Mesenchymal stem cell (in vitro differentiated cells and primary cell): ENCODE results near the gene RPA1.
"Not testable (repeated sequence)": the region's sequence is repeated elsewhere in the genome, so short reads cannot be mapped to it uniquely, and the experiment has no call there.

Experiments used
- DNase-seq: peaks from one replicate; pipeline ENCODE4 v3.0.0-alpha.2; 2013
- H2AFZ ChIP-seq: one replicate; pipeline ENCODE4 v1.6.1; 2013; ENCODE audit warnings: low read depth, mild to moderate bottlenecking, control low read depth, inconsistent platforms, low read length, moderate library complexity
- H2AK5ac ChIP-seq: 2 replicates; pipeline ENCODE4 v1.6.1; 2013; ENCODE audit warnings: low read length, moderate library complexity, mild to moderate bottlenecking, inconsistent platforms; ENCODE audit not compliant: severe bottlenecking
- H2BK120ac ChIP-seq: one replicate; pipeline ENCODE4 v1.6.1; 2013; ENCODE audit warnings: low read depth, mild to moderate bottlenecking, inconsistent platforms, low read length, moderate library complexity
- H2BK12ac ChIP-seq, 2 experiments: one replicate each; pipeline ENCODE4 v1.6.1; 2013; ENCODE audit warnings: inconsistent platforms in 2 of 2, low read length in 2 of 2, mild to moderate bottlenecking in 2 of 2, moderate library complexity in 2 of 2, control low read depth in 1 of 2
- H2BK15ac ChIP-seq: one replicate; pipeline ENCODE4 v1.6.1; 2013; ENCODE audit warnings: mild to moderate bottlenecking, low read depth, inconsistent platforms; ENCODE audit not compliant: poor library complexity, severe bottlenecking
- H2BK5ac ChIP-seq: 2 replicates; pipeline ENCODE4 v1.6.1; 2013; ENCODE audit warnings: low read depth, mild to moderate bottlenecking, low read length, control low read depth, inconsistent platforms; ENCODE audit not compliant: poor library complexity, severe bottlenecking
- H3K14ac ChIP-seq, 2 experiments: one replicate each; pipeline ENCODE4 v1.6.1; 2013; ENCODE audit warnings: inconsistent platforms in 2 of 2, low read length in 2 of 2, control low read depth in 1 of 2, mild to moderate bottlenecking in 1 of 2, moderate library complexity in 1 of 2
- H3K18ac ChIP-seq, 2 experiments: one replicate each; pipeline ENCODE4 v1.6.1; 2013; ENCODE audit warnings: inconsistent platforms in 2 of 2, low read length in 2 of 2, control low read depth in 1 of 2, low read depth in 1 of 2, mild to moderate bottlenecking in 1 of 2
- H3K23ac ChIP-seq, 2 experiments: one replicate each; pipeline ENCODE4 v1.6.1; 2013; ENCODE audit warnings: inconsistent platforms in 2 of 2, low read length in 2 of 2, mild to moderate bottlenecking in 2 of 2, moderate library complexity in 2 of 2, control low read depth in 1 of 2
- H3K27ac ChIP-seq: 2 replicates; pipeline ENCODE4 v1.5.1; 2013; ENCODE audit warnings: mild to moderate bottlenecking, moderate library complexity, low read length, control low read depth, inconsistent platforms; ENCODE audit not compliant: poor library complexity, severe bottlenecking
- H3K27me3 ChIP-seq, 2 experiments: 2 replicates each; pipeline versions ENCODE4 v1.6.1 to v1.7.0; 2013; ENCODE audit warnings: low read length in 2 of 2, mild to moderate bottlenecking in 2 of 2, moderate library complexity in 2 of 2, control low read depth in 1 of 2, inconsistent platforms in 1 of 2; ENCODE audit not compliant: control insufficient read depth in 1 of 2, insufficient read depth in 1 of 2
- H3K36me3 ChIP-seq, 2 experiments: 2 replicates each; pipeline versions ENCODE4 v1.6.1 to v1.7.0; 2013; ENCODE audit warnings: low read length in 2 of 2, control low read depth in 1 of 2, inconsistent platforms in 1 of 2, low read depth in 1 of 2, mild to moderate bottlenecking in 1 of 2; ENCODE audit not compliant: insufficient read depth in 2 of 2, control insufficient read depth in 1 of 2
- H3K4ac ChIP-seq, 2 experiments: one replicate each; pipeline ENCODE4 v1.6.1; 2013; ENCODE audit warnings: inconsistent platforms in 2 of 2, low read length in 2 of 2, mild to moderate bottlenecking in 2 of 2, moderate library complexity in 2 of 2, control low read depth in 1 of 2, low read depth in 1 of 2
- H3K4me1 ChIP-seq: 2 replicates; pipeline ENCODE4 v1.6.1; 2013; ENCODE audit warnings: low read depth, low read length, control low read depth; ENCODE audit not compliant: control insufficient read depth, insufficient read depth
- H3K4me2 ChIP-seq: 2 replicates; pipeline ENCODE4 v1.6.1; 2013; ENCODE audit warnings: low read length, mild to moderate bottlenecking, inconsistent platforms; ENCODE audit not compliant: poor library complexity, severe bottlenecking
- H3K4me3 ChIP-seq, 2 experiments: 2 replicates each; pipeline versions ENCODE4 v1.5.1 to v1.7.0; 2013; ENCODE audit warnings: low read length in 2 of 2, mild to moderate bottlenecking in 2 of 2, control low read depth in 1 of 2, low read depth in 1 of 2; ENCODE audit not compliant: insufficient read depth in 1 of 2
- H3K79me1 ChIP-seq: replicated peaks from 2 replicates; pipeline ENCODE4 v1.6.1; 2013; ENCODE audit warnings: mild to moderate bottlenecking, control low read depth, low read length, inconsistent platforms; ENCODE audit not compliant: poor library complexity, severe bottlenecking
- H3K9ac ChIP-seq: 2 replicates; pipeline ENCODE4 v1.7.0; 2013; ENCODE audit warnings: mild to moderate bottlenecking, low read length, moderate library complexity
- H3K9me3 ChIP-seq: 2 replicates; pipeline ENCODE4 v1.7.0; 2013; ENCODE audit warnings: mild to moderate bottlenecking, low read length; ENCODE audit not compliant: control insufficient read depth
- H4K8ac ChIP-seq: one replicate; pipeline ENCODE4 v1.6.1; 2013; ENCODE audit warnings: inconsistent platforms, mild to moderate bottlenecking, low read length, moderate library complexity
- H4K91ac ChIP-seq: one replicate; pipeline ENCODE4 v1.6.1; 2013; ENCODE audit warnings: mild to moderate bottlenecking, low read length, inconsistent platforms
- WGBS: methylation state at CpG from one replicate; pipeline ENCODE4 v1.1.7; 2013; ENCODE audit warnings: mixed read lengths; 5-methylcytosine and 5-hydroxymethylcytosine counted together

The RPA1 gene

GRCh38 chr17:1809815-1810214 lies 20.0 kb upstream of the RPA1 start:
- not testable (repeated sequence) for H2AFZ ChIP-seq, H2AK5ac ChIP-seq, H3K18ac ChIP-seq, H3K23ac ChIP-seq, H3K4ac ChIP-seq, H3K9me3 ChIP-seq, DNase-seq, H4K91ac ChIP-seq, H3K9ac ChIP-seq, H3K4me2 ChIP-seq, H3K27me3 ChIP-seq, H3K4me3 ChIP-seq, H2BK120ac ChIP-seq, H2BK12ac ChIP-seq, H2BK5ac ChIP-seq, H3K14ac ChIP-seq, H2BK15ac ChIP-seq, H3K4me1 ChIP-seq, H4K8ac ChIP-seq, H3K27ac ChIP-seq
- Histone ChIP-seq H3K36me3 (peaks cover 22 to 24% of the 10 kb centered on the region in 2 experiments), H3K79me1 (peaks cover 17% of the 10 kb centered on the region)
- 97% methylated on average over 7 of the region's 8 CpGs for WGBS

DNA sequence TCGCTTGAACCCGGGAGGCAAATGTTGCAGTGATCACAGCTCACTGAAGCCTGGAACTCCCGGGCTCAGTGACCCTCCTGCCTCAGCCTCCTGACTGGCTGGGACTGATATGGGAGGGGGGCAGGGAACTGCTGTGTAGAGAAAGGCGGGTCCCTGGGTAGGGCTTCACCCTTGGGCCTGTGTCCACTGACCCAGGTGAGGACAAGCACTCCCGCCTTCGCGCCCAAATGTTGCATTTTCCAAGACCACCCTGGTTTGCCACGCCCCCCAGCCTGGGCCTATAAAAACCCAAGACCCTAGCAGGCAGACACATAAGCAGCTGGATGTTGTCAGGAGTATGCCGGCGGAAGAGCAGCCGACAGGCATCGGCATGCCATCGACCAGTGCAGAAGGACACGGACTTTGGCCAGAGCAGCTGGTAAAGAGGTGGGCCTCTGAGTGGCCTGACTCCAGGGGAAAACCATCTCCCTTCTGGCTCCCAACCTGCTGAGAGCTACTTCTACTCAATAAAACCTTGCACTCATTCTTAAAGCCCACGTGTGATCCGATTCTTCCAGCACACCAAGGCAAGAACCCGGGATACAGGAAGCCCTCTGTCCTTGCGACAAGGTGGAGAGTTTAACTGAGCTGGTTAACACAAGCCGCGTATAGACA lies 19.2 kb upstream of the RPA1 start:
- Histone ChIP-seq H2BK15ac (peak overlapping the region; percentile 4), H3K4me1 (peaks cover 7% of the 10 kb centered on the region), H4K91ac (no peak overlapping the region), H3K14ac (no peak overlapping the region), H3K18ac (no peak overlapping the region), H3K79me1 (peaks cover 19% of the 10 kb centered on the region), H3K23ac (no peak overlapping the region), H3K27ac (no peak overlapping the region), H3K4me3 (no peak overlapping the region), H4K8ac (no peak overlapping the region), H2BK12ac (no peak overlapping the region), H3K9me3 (no peaks in the 10 kb centered on the region), H3K27me3 (no peaks in the 10 kb centered on the region), H3K9ac (no peak overlapping the region), H3K4me2 (no peak overlapping the region), H3K36me3 (peaks cover 22 to 24% of the 10 kb centered on the region in 2 experiments), H3K4ac (no peak overlapping the region), H2AFZ (no peak overlapping the region), H2BK5ac (no peak overlapping the region), H2BK120ac (no peak overlapping the region), H2AK5ac (no peak overlapping the region)
- DNase-seq = no peak
- WGBS = 98% methylated on average over 20 of the region's 20 CpGs

- H3K36me3 ChIP-seq = peaks cover 21 to 22% of the 10 kb centered on the region in 2 experiments
- H2BK120ac ChIP-seq = no peak overlapping the region
- H2AK5ac ChIP-seq = no peak overlapping the region
- no peaks in the 10 kb centered on the region for H3K9me3 ChIP-seq
- no peak overlapping the region for H2BK12ac ChIP-seq
- no peak overlapping the region for H4K91ac ChIP-seq
- no peak overlapping the region for H3K9ac ChIP-seq
- H3K18ac ChIP-seq = no peak overlapping the region
- H4K8ac ChIP-seq = no peak overlapping the region
- no peaks in the 10 kb centered on the region for H3K27me3 ChIP-seq
- peaks cover 20% of the 10 kb centered on the region for H3K79me1 ChIP-seq
- WGBS = 83% methylated on average over 5 of the region's 5 CpGs
- no peak overlapping the region for H3K23ac ChIP-seq
- H3K4ac ChIP-seq = no peak overlapping the region
- peak; percentile 13 for DNase-seq
- no peak overlapping the region for H3K4me2 ChIP-seq
- H2AFZ ChIP-seq = no peak overlapping the region
- no peak overlapping the region for H3K14ac ChIP-seq
- H2BK15ac ChIP-seq = no peak overlapping the region
- no peak overlapping the region for H2BK5ac ChIP-seq
- H3K4me1 ChIP-seq = peaks cover 7% of the 10 kb centered on the region
- no peak overlapping the region for H3K4me3 ChIP-seq
- H3K27ac ChIP-seq = no peak overlapping the region
These were observed 16.7 kb upstream of the RPA1 start for GRCh38 chr17:1813088-1813487.

DNA sequence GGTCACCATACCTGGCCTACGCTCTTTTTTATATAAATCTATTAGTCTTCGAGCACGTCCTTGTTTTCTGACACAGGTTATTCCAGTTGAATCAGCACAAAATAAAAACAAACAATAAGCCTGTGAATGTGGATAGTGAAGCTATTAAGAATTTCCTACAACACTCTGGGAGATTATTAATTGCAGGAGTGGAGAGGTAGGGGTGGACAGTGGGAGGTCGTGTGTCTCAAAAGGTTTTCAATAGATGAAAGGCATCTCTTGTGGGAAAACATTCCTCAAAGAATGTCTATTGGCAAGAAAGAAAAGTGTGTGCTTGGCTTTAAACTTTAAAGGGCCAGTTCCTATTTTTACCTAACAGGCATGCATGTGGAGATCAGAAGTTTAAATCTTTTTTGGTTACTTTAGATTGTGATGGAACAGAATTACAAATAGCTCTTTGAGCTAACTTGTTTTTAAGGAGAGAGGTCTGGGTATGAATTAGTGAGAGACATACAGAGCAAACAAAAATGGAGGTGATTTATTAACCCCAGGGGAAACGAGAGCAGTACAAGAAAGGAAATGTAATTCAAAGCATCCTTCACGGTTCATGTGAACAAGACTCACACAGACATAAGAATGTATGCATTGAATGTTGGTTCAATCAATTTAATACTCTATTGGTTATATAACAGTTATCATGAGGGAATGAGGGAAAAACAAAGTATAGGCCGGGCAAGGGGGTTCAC lies 9.1 kb upstream of the RPA1 start:
- Histone ChIP-seq H3K27me3 (no peaks in the 10 kb centered on the region), H4K91ac (no peak overlapping the region), H2BK5ac (no peak overlapping the region), H3K18ac (no peak overlapping the region), H3K14ac (no peak overlapping the region), H3K27ac (no peak overlapping the region), H3K23ac (no peak overlapping the region), H3K4me3 (no peak overlapping the region), H2AFZ (no peak overlapping the region), H3K9me3 (no peaks in the 10 kb centered on the region), H2AK5ac (no peak overlapping the region), H3K4me1 (peaks cover 3% of the 10 kb centered on the region), H2BK15ac (no peak overlapping the region), H3K4me2 (no peak overlapping the region), H2BK12ac (no peak overlapping the region), H4K8ac (no peak overlapping the region), H3K9ac (peak overlapping the region; percentile 6), H3K79me1 (peaks cover 11% of the 10 kb centered on the region), H3K4ac (no peak overlapping the region), H2BK120ac (no peak overlapping the region), H3K36me3 (peaks cover 11 to 27% of the 10 kb centered on the region in 2 experiments)
- no peak for DNase-seq
- WGBS = 77% methylated on average over 3 of the region's 7 CpGs
